ENCODE results near the gene MAML2. TPM values are rescaled to one million over a fixed set of nuclear protein-coding genes. Genes with fewer than 3 reads are reported as not detected.

The MAML2 gene
- total RNA-seq, 4 donors from 2014 or later = 20.0 to 33.7 (median 23.2) TPM

- no peak for TF ChIP-seq CTCF (IDR thresholded peaks at IDR 0.05)
- TF ChIP-seq POLR2A (IDR thresholded peaks at IDR 0.05; ENCODE audit: low read depth) = no peak
- no peak for TF ChIP-seq POLR2AphosphoS5 (IDR thresholded peaks at IDR 0.05)
- no peak for TF ChIP-seq EP300 (IDR thresholded peaks at IDR 0.05)
- 73% methylated on average over 1 of the region's 1 CpG for WGBS
- Histone ChIP-seq H3K9me3 (no peaks in the 10 kb centered on the region), H3K27ac (replicated peaks in 1 of 4) (no peak overlapping the region), H3K27me3 (no peaks in the 10 kb centered on the region), H3K4me1 (peaks cover 16 to 57% (median 48%) of the 10 kb centered on the region in 4 donors), H3K4me3 (no peak overlapping the region), H3K36me3 (no peaks in the 10 kb centered on the region)
- intact Hi-C loops (cut with DNase I) = loop anchor here (5.0 kb wide), 1 partner anchor 35 kb away; no protein-coding TSS in a partner anchor
- DNase-seq (ENCODE audit: extremely low spot score) = no peak
Observed at GRCh38 chr11:96197103-96197502, 145.9 kb downstream of the MAML2 start.

DNA sequence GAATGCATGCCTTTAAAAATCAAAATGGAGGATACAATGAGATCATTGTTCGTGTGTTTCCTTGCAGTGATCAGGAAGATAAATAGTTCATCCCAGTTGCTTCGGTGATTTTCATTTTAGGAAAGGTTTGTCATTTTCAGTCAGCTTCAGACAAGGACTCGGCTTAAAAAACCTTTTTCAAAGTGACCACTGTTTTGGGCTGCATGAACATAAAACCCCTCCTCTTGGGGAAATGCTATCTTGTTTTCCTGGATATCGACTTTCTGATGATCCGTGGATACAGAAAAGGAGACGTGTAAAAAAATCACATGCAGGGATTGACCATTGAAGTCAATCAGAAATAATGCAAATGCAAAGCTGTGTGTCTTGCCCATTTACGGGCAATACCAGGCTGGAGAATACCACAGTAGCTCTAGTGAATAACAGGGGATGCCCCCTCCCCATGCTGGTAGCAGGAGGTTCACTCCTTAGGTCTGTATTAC lies 146.8 kb downstream of the MAML2 start:
- WGBS = 81% methylated on average over 7 of the region's 7 CpGs
- no peaks in the 10 kb centered on the region for H3K36me3 ChIP-seq
- H3K9me3 ChIP-seq = no peaks in the 10 kb centered on the region
- peaks cover 16 to 56% (median 50%) of the 10 kb centered on the region in 4 donors for H3K4me1 ChIP-seq
- H3K27ac ChIP-seq (replicated peaks in 1 of 4) = no peak overlapping the region
- H3K4me3 ChIP-seq = no peak overlapping the region
- no peak for DNase-seq (ENCODE audit: extremely low spot score)
- intact Hi-C loops (cut with DNase I) = loop anchor here (5.0 kb wide), 1 partner anchor 34 kb away; no protein-coding TSS in a partner anchor
- H3K27me3 ChIP-seq = no peaks in the 10 kb centered on the region
- no peak for TF ChIP-seq EP300 (IDR thresholded peaks at IDR 0.05)
- TF ChIP-seq POLR2AphosphoS5 (IDR thresholded peaks at IDR 0.05) = no peak
- no peak for TF ChIP-seq CTCF (IDR thresholded peaks at IDR 0.05)
- TF ChIP-seq POLR2A (IDR thresholded peaks at IDR 0.05; ENCODE audit: low read depth) = no peak

DNA sequence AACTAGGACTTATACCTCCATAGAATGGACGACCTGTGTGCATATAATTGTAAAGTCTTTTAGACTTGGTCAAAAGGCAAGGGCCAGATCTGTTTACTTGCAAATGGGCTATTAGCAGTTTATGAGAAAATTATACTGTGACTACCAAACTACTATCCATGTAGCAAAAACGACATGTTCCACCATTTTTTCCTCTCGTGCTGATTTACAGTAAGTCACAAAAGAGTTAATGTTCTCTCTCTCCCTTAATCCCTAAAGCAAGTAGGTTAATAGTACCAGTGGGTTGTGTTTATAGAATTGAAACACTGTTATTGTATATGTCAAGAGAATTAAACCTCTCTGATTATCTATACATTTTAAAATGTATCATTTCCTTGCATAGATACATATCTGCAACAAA lies 147.3 kb downstream of the MAML2 start:
- H3K27me3 ChIP-seq = no peaks in the 10 kb centered on the region
- H3K4me1 ChIP-seq = peaks cover 16 to 51% (median 46%) of the 10 kb centered on the region in 4 donors
- 93% methylated on average over 3 of the region's 3 CpGs for WGBS
- H3K9me3 ChIP-seq = no peaks in the 10 kb centered on the region
- no peaks in the 10 kb centered on the region for H3K36me3 ChIP-seq
- no peak for DNase-seq (ENCODE audit: extremely low spot score)
- no peak overlapping the region for H3K27ac ChIP-seq (replicated peaks in 1 of 4)
- TF ChIP-seq CTCF (IDR thresholded peaks at IDR 0.05) (no peak), POLR2AphosphoS5 (IDR thresholded peaks at IDR 0.05) (no peak), EP300 (IDR thresholded peaks at IDR 0.05) (no peak), POLR2A (IDR thresholded peaks at IDR 0.05; ENCODE audit: low read depth) (no peak)
- H3K4me3 ChIP-seq = no peak overlapping the region
- intact Hi-C loops (cut with DNase I) = loop anchor here (5.0 kb wide), 1 partner anchor 33 kb away; no protein-coding TSS in a partner anchor

- WGBS = 24% methylated on average over 1 of the region's 1 CpG
- H3K4me3 ChIP-seq = no peak overlapping the region
- no peak overlapping the region for H3K27ac ChIP-seq (replicated peaks in 1 of 4)
- TF ChIP-seq CTCF (IDR thresholded peaks at IDR 0.05) (no peak), POLR2A (IDR thresholded peaks at IDR 0.05; ENCODE audit: low read depth) (no peak), POLR2AphosphoS5 (IDR thresholded peaks at IDR 0.05) (no peak), EP300 (IDR thresholded peaks at IDR 0.05) (no peak)
- no peak for DNase-seq (ENCODE audit: extremely low spot score)
- no peaks in the 10 kb centered on the region for H3K27me3 ChIP-seq
- peaks cover 12 to 42% (median 37%) of the 10 kb centered on the region in 4 donors for H3K4me1 ChIP-seq
- no peaks in the 10 kb centered on the region for H3K36me3 ChIP-seq
- H3K9me3 ChIP-seq = no peaks in the 10 kb centered on the region
- intact Hi-C loops (cut with DNase I) = loop anchor here (5.0 kb wide), 1 partner anchor 32 kb away; no protein-coding TSS in a partner anchor
Observed at GRCh38 chr11:96194581-96195374, 148.2 kb downstream of the MAML2 start.

Data from esophagus muscularis mucosa (tissue), 4 donors.